Heart right ventricle (tissue), 16 donors: ENCODE data around the gene IBA57. TPM values are rescaled to one million over a fixed set of nuclear protein-coding genes. Genes with fewer than 3 reads are reported as not detected.

Source experiments
- ATAC-seq, 8 donors: fragments of 200-7000 bp; cut with Tn5 transposase; one replicate each; pipeline ENCODE4 v1.9.1; 2020; ENCODE audit warnings: mild to moderate bottlenecking in 8 of 8, moderate library complexity in 8 of 8, moderate number of reproducible peaks in 1 of 8
- DNase-seq, 2 donors: peaks; one replicate each; pipeline ENCODE4 v3.0.0-alpha.2; 2020
- H3K27ac ChIP-seq, 10 donors: fragments of 200-600 bp; sonication (generic) in 2 of 10; one replicate each; pipeline versions ENCODE4 v1.5.0 to v1.8.0; 2020 to 2022; ENCODE audit warnings: mild to moderate bottlenecking in 3 of 10
- H3K27me3 ChIP-seq, 7 donors: fragments of 200-600 bp; one replicate each; pipeline ENCODE4 v1.8.0; 2021 to 2022; ENCODE audit warnings: mild to moderate bottlenecking in 2 of 7
- H3K36me3 ChIP-seq, 9 donors: fragments of 200-600 bp; sonication (generic) in 1 of 9; one replicate each; pipeline versions ENCODE4 v1.5.0 to v1.8.0; 2020 to 2022; ENCODE audit warnings: mild to moderate bottlenecking in 2 of 9
- H3K4me1 ChIP-seq, 9 donors: fragments of 200-600 bp; sonication (generic) in 1 of 9; one replicate each; pipeline versions ENCODE4 v1.5.0 to v1.8.0; 2020 to 2022; ENCODE audit warnings: mild to moderate bottlenecking in 4 of 9
- H3K4me3 ChIP-seq, 10 donors: fragments of 200-600 bp; sonication (generic) in 2 of 10; one replicate each; pipeline versions ENCODE4 v1.5.0 to v1.8.0; 2020 to 2022; ENCODE audit warnings: mild to moderate bottlenecking in 7 of 10, moderate library complexity in 2 of 10
- H3K9me3 ChIP-seq, 11 donors: fragments of 200-600 bp in 10 of 11; sonication (generic) in 2 of 11; one replicate each; pipeline versions ENCODE4 v1.5.0 to v1.8.0; 2013 to 2022; ENCODE audit warnings: mild to moderate bottlenecking in 2 of 11, control low read depth in 1 of 11, moderate library complexity in 1 of 11
- CTCF ChIP-seq, 9 donors: fragments of 200-600 bp; sonication (generic) in 2 of 9; IDR thresholded peaks; one replicate each; pipeline versions ENCODE4 v1.5.0 to v1.8.0; 2021 to 2022; ENCODE audit warnings: antibody characterized with exemption in 9 of 9, mild to moderate bottlenecking in 5 of 9, moderate library complexity in 1 of 9
- WGBS, 2 donors: extraction: QIAGEN DNeasy Blood & Tissue Kit; methylation state at CpG; one replicate each; pipeline ENCODE4 v1.1.7; 2013; ENCODE audit warnings: inconsistent platforms in 1 of 2; 5-methylcytosine and 5-hydroxymethylcytosine counted together
- intact Hi-C, 10 donors: fragments of 100-400 bp; cut with DNase I; formaldehyde crosslinking; loops; one replicate each; pipeline versions ENCODE4 v1.11.1 to v1.14.2; 2022
- polyA plus RNA-seq, 2 donors: library from polyadenylated mRNA; stranded (reverse); fragments of 200-250 nt; gene quantifications; one replicate each; pipeline ENCODE4 v1.2.3, GENCODE V29; 2013
- total RNA-seq, 10 donors: library from RNA; stranded (reverse); fragmentation: NEBNext Ultra II Directional in 3 of 10; extraction: Animal tissue kit (Norgen Biotek cat#: 25700) in 3 of 10; gene quantifications; one replicate each; pipeline versions ENCODE4 v1.2.1 to v1.2.4, GENCODE V29; 2021 to 2023
- donor health status: Arrhythmogenic right ventricular cardiomyopathy.
- donor health status: ischemic (EF 13 %, LVEDD 7.1; RV severe dilation, severe dysfunction).
- donor health status: healthy with polysubstance abuse.
- donor health status: DM: no; HTN: yes; CAD: no.
- donor health status: DM: no; HTN: no; CAD: no.
- donor health status: ischemic (EF 25% LVEDD 6.9; RV normal size, moderate dysfunction).
- donor health status: ischemic (EF 25% LVEDD 5.7; RV mildly dilated, moderate dysfunction).
- donor health status: healthy.
- donor health status: DM: yes; HTN: yes; CAD: no.
- donor health status: Ischemic cardiomyopathy.
- donor health status: ischemic (EF 35%, LVEDD 5.7; RV mildly dilated, moderate dysfunction).
- donor health status: nonischemic (EF 11% LVEDD 7.7; RV severe dilation, severe dysfunction).
- donor health status: DM: yes; HTN: yes; CAD: no.
- donor health status: PGD.
- donor health status: ischemic (EF 29% LVEDD 5.4; RV normal size, mild dysfunction).
- donor health status: nonischemic (EF 23%, LVEDD 6.1; RV moderate dilation, normal function).

Gene IBA57
- total and polyA plus RNA-seq, 12 donors: 2.8 to 20.3 (median 16.1) TPM

GRCh38 chr1:228144993-228145343, 20.6 kb upstream of the IBA57 start:
- H3K36me3 ChIP-seq: peaks cover 0 to 61% (median 5%) of the 10 kb centered on the region in 9 donors
- intact Hi-C loops: loop anchor here in 1 of 10 donors (5.0 kb wide), 1 partner anchor 262 kb away; the partner anchor contains the start of gene TRIM11
- H3K9me3 ChIP-seq: no peaks in the 10 kb centered on the region
- H3K27me3 ChIP-seq: no peaks in the 10 kb centered on the region
- DNase-seq: no peak
- no peak overlapping the region for H3K27ac ChIP-seq
- WGBS, 2 donors: 84 to 93% methylated on average over 8 of the region's 8 CpGs
- TF ChIP-seq CTCF (IDR thresholded peaks at IDR 0.05): no peak
- no peak for ATAC-seq
- H3K4me1 ChIP-seq: peaks cover 41 to 89% (median 67%) of the 10 kb centered on the region in 9 donors
- H3K4me3 ChIP-seq: no peak overlapping the region

- Histone ChIP-seq H3K4me3 (no peak overlapping the region), H3K27ac (no peak overlapping the region), H3K36me3 (peaks cover 0 to 65% (median 5%) of the 10 kb centered on the region in 9 donors), H3K4me1 (peaks cover 48 to 96% (median 75%) of the 10 kb centered on the region in 9 donors), H3K27me3 (no peaks in the 10 kb centered on the region), H3K9me3 (no peaks in the 10 kb centered on the region)
- 87 to 88% methylated on average over 31 of the region's 31 CpGs for WGBS, 2 donors
- ATAC-seq: no peak
- intact Hi-C loops: no loop called here
- DNase-seq: no peak
- TF ChIP-seq CTCF (IDR thresholded peaks at IDR 0.05): no peak
Observed at GRCh38 chr1:228145463-228146416, 19.9 kb upstream of the IBA57 start.

GRCh38 chr1:228146417-228147150, 19.0 kb upstream of the IBA57 start:
- no peak overlapping the region for H3K27ac ChIP-seq
- H3K27me3 ChIP-seq: no peaks in the 10 kb centered on the region
- no peaks in the 10 kb centered on the region for H3K9me3 ChIP-seq
- H3K4me1 ChIP-seq: peaks cover 53 to 96% (median 76%) of the 10 kb centered on the region in 9 donors
- peaks cover 0 to 65% (median 5%) of the 10 kb centered on the region in 9 donors for H3K36me3 ChIP-seq
- intact Hi-C loops: no loop called here
- DNase-seq: peak in 1 of 2 donors; percentile 14
- WGBS, 2 donors: 89 to 90% methylated on average over 18 of the region's 18 CpGs
- TF ChIP-seq CTCF (IDR thresholded peaks at IDR 0.05): no peak
- no peak overlapping the region for H3K4me3 ChIP-seq
- ATAC-seq: no peak

DNA sequence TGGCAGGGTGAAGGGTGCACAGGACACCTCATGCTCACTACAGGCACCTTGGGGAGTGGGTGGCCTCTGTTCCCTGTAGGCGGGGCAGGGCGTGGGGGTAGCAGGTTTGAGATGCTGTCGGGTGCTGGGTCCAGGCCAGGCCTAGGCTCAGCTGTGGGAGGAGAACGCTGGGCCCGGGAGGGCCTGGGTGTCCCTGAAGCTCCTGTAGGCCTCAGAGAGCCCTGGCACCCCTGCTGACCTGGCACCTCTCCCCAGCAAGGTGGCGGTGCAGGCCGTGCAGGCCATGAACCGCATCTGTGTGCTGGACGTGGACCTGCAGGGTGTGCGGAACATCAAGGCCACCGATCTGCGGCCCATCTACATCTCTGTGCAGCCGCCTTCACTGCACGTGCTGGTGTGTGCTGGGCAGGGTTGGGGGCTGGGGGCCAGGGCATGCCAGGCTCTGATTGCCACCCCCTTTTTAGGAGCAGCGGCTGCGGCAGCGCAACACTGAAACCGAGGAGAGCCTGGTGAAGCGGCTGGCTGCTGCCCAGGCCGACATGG, 18.4 kb upstream of the IBA57 start:
- Histone ChIP-seq H3K36me3 (peaks cover 0 to 61% (median 5%) of the 10 kb centered on the region in 9 donors), H3K9me3 (no peaks in the 10 kb centered on the region), H3K27ac (peak overlapping the region in 3 of 10 donors; percentile 83 to 91 (median 87)), H3K4me3 (no peak overlapping the region), H3K27me3 (no peaks in the 10 kb centered on the region), H3K4me1 (peaks cover 47 to 96% (median 75%) of the 10 kb centered on the region in 9 donors)
- intact Hi-C loops: no loop called here
- 94 to 96% methylated on average over 20 of the region's 20 CpGs for WGBS, 2 donors
- no peak for ATAC-seq
- TF ChIP-seq CTCF (IDR thresholded peaks at IDR 0.05): no peak
- no peak for DNase-seq
